ENCODE data around the gene GUCD1. TPM values are rescaled to one million over a fixed set of nuclear protein-coding genes. Genes with fewer than 3 reads are reported as not detected.

GUCD1 gene
- total and polyA plus RNA-seq, 2 of the 13 experiments (the other 11 are each of a cell fraction or from before 2014, with no cell fraction given), result 128 to 245 TPM

DNA sequence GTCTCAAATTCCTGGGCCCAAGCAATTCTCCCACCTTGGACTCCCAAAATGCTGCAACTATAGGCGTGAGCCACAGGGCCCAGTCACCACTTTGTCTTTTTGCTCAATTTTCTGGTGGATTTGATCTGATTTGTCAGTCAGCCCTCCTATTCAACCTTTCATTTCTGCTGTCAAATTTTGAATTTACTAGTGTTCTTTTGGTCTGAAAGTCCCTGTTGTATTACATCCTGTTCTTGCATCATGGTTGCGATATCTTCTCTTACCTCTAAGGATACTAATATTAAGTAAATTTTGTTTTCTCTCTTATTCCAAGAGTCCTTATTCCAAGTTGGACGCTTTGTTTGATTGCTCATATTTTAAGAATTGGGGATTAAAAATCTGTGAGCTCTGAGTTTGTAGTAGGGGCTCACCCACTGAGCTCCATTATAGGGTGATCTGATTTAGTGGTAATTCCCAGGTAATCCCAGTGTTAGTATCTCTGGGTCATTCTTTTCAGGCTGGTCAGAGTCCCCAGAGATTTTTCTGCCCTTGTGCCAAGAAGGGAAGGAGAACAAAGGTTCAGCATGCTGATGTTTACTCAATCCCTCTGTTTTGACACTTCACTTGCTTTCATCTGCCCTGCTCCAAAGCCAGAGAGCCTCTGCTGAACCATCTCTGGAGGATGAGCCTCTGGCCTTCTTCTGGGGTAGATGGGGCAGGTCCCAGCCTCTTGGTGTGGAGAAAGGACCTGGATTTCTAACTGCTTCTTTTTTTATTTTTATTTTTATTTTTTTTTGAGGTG is 49.8 kb downstream of the GUCD1 start (continued):
- TF ChIP-seq ZNF639 (CRISPR knock-in tag; conservative IDR thresholded peaks at IDR 0.05) (no peak), ZNF552 (CRISPR knock-in tag; IDR thresholded peaks at IDR 0.05; ENCODE audit: borderline replicate concordance) (no peak), ZNF703 (CRISPR knock-in tag; IDR thresholded peaks at IDR 0.05; ENCODE audit: borderline replicate concordance) (no peak), JUNB (CRISPR knock-in tag; IDR thresholded peaks at IDR 0.05; ENCODE audit: borderline replicate concordance) (no peak), USF2 (IDR thresholded peaks at IDR 0.05; ENCODE audit: low read depth, low read length) (no peak), USF2 (CRISPR knock-in tag; IDR thresholded peaks at IDR 0.05; ENCODE audit: borderline replicate concordance) (no peak), CHCHD3 (CRISPR knock-in tag; IDR thresholded peaks at IDR 0.05) (no peak), ZNF691 (CRISPR knock-in tag; IDR thresholded peaks at IDR 0.05; ENCODE audit: borderline replicate concordance, low read depth) (no peak), NFIB (CRISPR knock-in tag; IDR thresholded peaks at IDR 0.05; ENCODE audit: borderline replicate concordance) (no peak), POLR2AphosphoS5 (IDR thresholded peaks at IDR 0.05; ENCODE audit: low read depth, low read length) (peak; percentile 41; the same call in 1 of the 2 replicates), ZNF558 (CRISPR knock-in tag; IDR thresholded peaks at IDR 0.05; ENCODE audit: borderline replicate concordance) (no peak), GTF2F1 (IDR thresholded peaks at IDR 0.05; ENCODE audit: low read length) (no peak), PHF5A (CRISPR knock-in tag; IDR thresholded peaks at IDR 0.05; ENCODE audit: low read depth, unreplicated experiment) (no peak), ZNF841 (CRISPR knock-in tag; IDR thresholded peaks at IDR 0.05; ENCODE audit: borderline replicate concordance) (no peak), RARG (CRISPR knock-in tag; IDR thresholded peaks at IDR 0.05; ENCODE audit: low read depth) (no peak), ZNF124 (CRISPR knock-in tag; IDR thresholded peaks at IDR 0.05) (peak; percentile 69; the same call in 1 of the 2 replicates), NR2F1 (CRISPR knock-in tag; IDR thresholded peaks at IDR 0.05) (peak in 1 of 2 experiments; percentile 47; a peak in 2 of 4 replicates), PHF21A (CRISPR knock-in tag; IDR thresholded peaks at IDR 0.05) (peak; percentile 86), GATAD2A (CRISPR knock-in tag; IDR thresholded peaks at IDR 0.05) (peak; percentile 94)
- TF ChIP-seq, protein P1, sequence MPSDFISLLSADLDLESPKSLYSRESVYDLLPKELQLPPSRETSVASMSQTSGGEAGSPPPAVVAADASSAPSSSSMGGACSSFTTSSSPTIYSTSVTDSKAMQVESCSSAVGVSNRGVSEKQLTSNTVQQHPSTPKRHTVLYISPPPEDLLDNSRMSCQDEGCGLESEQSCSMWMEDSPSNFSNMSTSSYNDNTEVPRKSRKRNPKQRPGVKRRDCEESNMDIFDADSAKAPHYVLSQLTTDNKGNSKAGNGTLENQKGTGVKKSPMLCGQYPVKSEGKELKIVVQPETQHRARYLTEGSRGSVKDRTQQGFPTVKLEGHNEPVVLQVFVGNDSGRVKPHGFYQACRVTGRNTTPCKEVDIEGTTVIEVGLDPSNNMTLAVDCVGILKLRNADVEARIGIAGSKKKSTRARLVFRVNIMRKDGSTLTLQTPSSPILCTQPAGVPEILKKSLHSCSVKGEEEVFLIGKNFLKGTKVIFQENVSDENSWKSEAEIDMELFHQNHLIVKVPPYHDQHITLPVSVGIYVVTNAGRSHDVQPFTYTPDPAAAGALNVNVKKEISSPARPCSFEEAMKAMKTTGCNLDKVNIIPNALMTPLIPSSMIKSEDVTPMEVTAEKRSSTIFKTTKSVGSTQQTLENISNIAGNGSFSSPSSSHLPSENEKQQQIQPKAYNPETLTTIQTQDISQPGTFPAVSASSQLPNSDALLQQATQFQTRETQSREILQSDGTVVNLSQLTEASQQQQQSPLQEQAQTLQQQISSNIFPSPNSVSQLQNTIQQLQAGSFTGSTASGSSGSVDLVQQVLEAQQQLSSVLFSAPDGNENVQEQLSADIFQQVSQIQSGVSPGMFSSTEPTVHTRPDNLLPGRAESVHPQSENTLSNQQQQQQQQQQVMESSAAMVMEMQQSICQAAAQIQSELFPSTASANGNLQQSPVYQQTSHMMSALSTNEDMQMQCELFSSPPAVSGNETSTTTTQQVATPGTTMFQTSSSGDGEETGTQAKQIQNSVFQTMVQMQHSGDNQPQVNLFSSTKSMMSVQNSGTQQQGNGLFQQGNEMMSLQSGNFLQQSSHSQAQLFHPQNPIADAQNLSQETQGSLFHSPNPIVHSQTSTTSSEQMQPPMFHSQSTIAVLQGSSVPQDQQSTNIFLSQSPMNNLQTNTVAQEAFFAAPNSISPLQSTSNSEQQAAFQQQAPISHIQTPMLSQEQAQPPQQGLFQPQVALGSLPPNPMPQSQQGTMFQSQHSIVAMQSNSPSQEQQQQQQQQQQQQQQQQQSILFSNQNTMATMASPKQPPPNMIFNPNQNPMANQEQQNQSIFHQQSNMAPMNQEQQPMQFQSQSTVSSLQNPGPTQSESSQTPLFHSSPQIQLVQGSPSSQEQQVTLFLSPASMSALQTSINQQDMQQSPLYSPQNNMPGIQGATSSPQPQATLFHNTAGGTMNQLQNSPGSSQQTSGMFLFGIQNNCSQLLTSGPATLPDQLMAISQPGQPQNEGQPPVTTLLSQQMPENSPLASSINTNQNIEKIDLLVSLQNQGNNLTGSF (CRISPR knock-in tag; IDR thresholded peaks at IDR 0.05), result no peak
